Ishikawa (cell line): ENCODE measurements around the gene RNU1-1.

Experiments used
- CEBPB ChIP-seq: IDR thresholded peaks from 2 replicates; pipeline ENCODE4 v1.6.1; 2012
- CREB1 ChIP-seq: IDR thresholded peaks from 2 replicates; pipeline ENCODE4 v1.6.1; 2012; ENCODE audit warnings: low read depth
- EGR1 ChIP-seq: IDR thresholded peaks from 2 replicates; pipeline ENCODE4 v1.6.1; 2012
- EP300 ChIP-seq: IDR thresholded peaks from 2 replicates; pipeline ENCODE4 v1.6.1; 2012; ENCODE audit warnings: borderline replicate concordance
- FOXM1 ChIP-seq: IDR thresholded peaks from 2 replicates; pipeline ENCODE4 v1.6.1; 2012; ENCODE audit warnings: low read depth, borderline replicate concordance
- MAX ChIP-seq: IDR thresholded peaks from 2 replicates; pipeline ENCODE4 v1.6.1; 2012
- NFIC ChIP-seq: IDR thresholded peaks from 2 replicates; pipeline ENCODE4 v1.6.1; 2012
- RAD21 ChIP-seq: IDR thresholded peaks from 2 replicates; pipeline ENCODE4 v1.6.1; 2012; ENCODE audit warnings: low read depth
- REST ChIP-seq: IDR thresholded peaks from 2 replicates; pipeline ENCODE4 v1.6.1; 2012; ENCODE audit warnings: low read depth, mild to moderate bottlenecking
- TAF1 ChIP-seq: IDR thresholded peaks from 2 replicates; pipeline ENCODE4 v1.6.1; 2012; ENCODE audit warnings: low read depth, mild to moderate bottlenecking
- TCF12 ChIP-seq: IDR thresholded peaks from 2 replicates; pipeline ENCODE4 v1.6.1; 2012; ENCODE audit warnings: low read depth
- TEAD4 ChIP-seq: IDR thresholded peaks from 2 replicates; pipeline ENCODE4 v1.6.1; 2012
- USF1 ChIP-seq: IDR thresholded peaks from 2 replicates; pipeline ENCODE4 v1.6.1; 2012
- YY1 ChIP-seq: IDR thresholded peaks from 2 replicates; pipeline ENCODE4 v1.6.1; 2012; ENCODE audit warnings: low read depth
- ZBTB7A ChIP-seq: IDR thresholded peaks from 2 replicates; pipeline ENCODE4 v1.6.1; 2012; ENCODE audit warnings: low read depth

The RNU1-1 gene

GRCh38 chr1:16474166-16474800 lies 39.8 kb downstream of the RNU1-1 start:
- TF ChIP-seq NFIC (no peak), RAD21 (no peak), REST (no peak), CREB1 (no peak), CEBPB (no peak), ZBTB7A (no peak), YY1 (no peak), EGR1 (no peak), TAF1 (no peak), FOXM1 (no peak), EP300 (no peak), MAX (no peak), USF1 (no peak), TEAD4 (no peak), TCF12 (no peak)

GRCh38 chr1:16468558-16468957 lies 45.5 kb downstream of the RNU1-1 start:
- no peak for TF ChIP-seq MAX
- no peak for TF ChIP-seq YY1
- TF ChIP-seq FOXM1: no peak
- no peak for TF ChIP-seq EP300

GRCh38 chr1:16464917-16465625 lies 49.0 kb downstream of the RNU1-1 start:
- TF ChIP-seq REST: no peak
- no peak for TF ChIP-seq EP300
- TF ChIP-seq CREB1: no peak
- no peak for TF ChIP-seq CEBPB
- no peak for TF ChIP-seq NFIC
- TF ChIP-seq USF1: no peak
